GM12873 (cell line): ENCODE measurements around the gene TRAPPC3.

ENCODE experiments used
- TF ChIP-seq, protein P1 (sequence below): IDR thresholded peaks from 2 replicates; pipeline ENCODE4 v1.5.1; 2012; ENCODE audit warnings: low read depth, mild to moderate bottlenecking, moderate library complexity, low read length, control low read depth; ENCODE audit not compliant: insufficient read depth; ENCODE audit errors: missing control alignments

Gene TRAPPC3

GRCh38 chr1:36109041-36109679 is 40.1 kb downstream of the TRAPPC3 start:
- TF ChIP-seq, protein P1, sequence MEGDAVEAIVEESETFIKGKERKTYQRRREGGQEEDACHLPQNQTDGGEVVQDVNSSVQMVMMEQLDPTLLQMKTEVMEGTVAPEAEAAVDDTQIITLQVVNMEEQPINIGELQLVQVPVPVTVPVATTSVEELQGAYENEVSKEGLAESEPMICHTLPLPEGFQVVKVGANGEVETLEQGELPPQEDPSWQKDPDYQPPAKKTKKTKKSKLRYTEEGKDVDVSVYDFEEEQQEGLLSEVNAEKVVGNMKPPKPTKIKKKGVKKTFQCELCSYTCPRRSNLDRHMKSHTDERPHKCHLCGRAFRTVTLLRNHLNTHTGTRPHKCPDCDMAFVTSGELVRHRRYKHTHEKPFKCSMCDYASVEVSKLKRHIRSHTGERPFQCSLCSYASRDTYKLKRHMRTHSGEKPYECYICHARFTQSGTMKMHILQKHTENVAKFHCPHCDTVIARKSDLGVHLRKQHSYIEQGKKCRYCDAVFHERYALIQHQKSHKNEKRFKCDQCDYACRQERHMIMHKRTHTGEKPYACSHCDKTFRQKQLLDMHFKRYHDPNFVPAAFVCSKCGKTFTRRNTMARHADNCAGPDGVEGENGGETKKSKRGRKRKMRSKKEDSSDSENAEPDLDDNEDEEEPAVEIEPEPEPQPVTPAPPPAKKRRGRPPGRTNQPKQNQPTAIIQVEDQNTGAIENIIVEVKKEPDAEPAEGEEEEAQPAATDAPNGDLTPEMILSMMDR, result no peak

DNA sequence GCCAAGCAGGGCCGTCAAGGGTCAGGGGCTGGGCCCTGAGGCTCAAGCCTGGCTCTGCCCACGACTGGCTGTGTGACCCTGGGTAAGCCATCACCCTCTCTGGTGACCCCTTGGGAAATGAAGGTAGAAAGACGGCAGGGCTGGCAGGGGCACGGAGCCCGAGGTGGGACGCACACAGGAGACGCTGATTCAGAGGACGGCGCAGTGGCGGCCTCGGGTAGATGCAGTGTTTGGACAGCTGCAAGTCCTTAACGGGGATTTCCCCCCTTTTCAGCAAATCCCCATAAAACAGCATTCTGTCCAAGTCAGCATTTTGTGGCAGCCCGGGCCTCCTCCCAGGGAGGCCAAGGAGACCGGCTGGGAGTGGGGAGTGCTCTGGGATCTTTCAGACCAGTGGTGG is 41.0 kb downstream of the TRAPPC3 start:
- TF ChIP-seq, protein P1, result no peak

DNA sequence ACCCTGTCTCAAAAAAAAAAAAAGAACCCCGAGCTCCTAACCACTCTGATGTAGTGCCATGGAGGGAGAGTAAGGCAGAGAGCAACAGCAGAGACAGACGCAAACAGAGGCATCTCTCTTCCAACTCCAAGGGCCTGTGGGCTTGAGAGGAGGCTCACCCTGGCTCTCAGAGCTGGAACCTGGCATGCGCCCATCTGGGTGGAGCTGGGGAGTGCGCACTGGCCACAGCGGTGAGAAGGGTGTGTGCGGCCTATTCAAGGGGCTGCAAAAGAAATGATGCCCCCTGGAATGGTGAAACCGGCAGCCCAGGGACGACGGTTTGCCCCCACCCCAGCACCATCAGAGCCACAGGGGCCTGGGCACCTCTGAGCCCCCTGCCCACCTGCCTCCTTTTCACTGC is 41.9 kb downstream of the TRAPPC3 start:
- TF ChIP-seq, protein P1, result no peak

DNA sequence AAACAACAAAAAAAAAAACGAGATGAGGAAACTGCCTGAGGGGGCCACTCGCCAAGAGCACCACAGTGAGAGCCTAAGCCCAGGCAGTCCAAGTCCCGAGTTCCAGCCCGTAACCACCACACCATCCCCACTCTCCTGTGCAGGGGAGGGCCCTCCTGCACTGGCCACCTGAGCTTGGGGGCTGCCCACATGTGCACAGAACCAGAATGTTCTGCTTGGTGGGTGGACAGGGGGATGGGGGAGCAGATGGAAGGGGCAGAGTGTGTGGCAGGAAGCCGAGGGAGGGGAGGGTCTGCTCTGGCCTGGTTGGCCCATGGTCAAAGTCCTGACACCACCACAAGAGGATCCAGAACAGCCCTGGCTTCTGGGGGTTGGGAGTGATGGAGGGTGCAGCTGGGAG is 43.0 kb downstream of the TRAPPC3 start:
- TF ChIP-seq, protein P1, result no peak

DNA sequence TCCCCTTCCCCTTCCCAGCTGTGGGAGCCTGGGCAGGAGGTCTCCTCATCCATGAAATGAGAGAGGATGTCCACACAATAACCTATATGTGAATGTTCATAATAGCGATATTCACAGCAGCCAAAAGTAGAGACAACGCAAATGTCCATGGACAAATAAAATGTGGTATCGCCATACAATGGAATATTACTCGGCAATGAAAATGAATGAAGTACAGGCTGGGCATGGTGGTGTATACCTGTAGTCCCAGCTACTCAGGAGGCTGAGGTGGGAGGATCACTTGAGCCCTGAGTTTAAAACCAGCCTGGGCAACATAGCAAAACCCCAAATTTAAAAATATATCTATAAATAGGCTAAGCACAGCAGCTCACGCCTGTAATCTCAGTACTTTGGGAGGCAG is 47.7 kb downstream of the TRAPPC3 start:
- TF ChIP-seq, protein P1, result no peak

DNA sequence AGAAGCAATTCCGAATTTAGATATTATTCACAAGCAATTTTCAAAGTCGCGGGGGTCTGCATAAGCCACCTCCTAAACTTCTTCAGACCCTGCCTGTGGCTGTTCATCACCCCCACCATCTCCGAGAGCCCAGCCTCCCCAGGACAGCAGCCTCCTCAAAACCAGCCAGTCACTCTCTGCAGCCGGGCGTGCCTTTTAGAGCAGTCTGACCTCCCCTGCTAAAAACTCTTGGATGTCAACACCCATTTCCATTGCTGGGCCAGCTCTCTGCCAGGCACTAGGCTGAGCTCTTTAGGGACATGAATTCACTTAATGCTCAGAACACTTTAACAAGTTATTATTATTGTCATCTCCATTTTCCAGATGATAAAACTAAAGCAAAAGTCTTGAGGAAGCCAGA is 48.9 kb downstream of the TRAPPC3 start:
- TF ChIP-seq, protein P1, result no peak

GRCh38 chr1:36099681-36100341 is 49.5 kb downstream of the TRAPPC3 start:
- TF ChIP-seq, protein P1, result peak; percentile 87
